ENCODE measurements around the gene CLGN. TPM values are rescaled to one million over a fixed set of nuclear protein-coding genes. Genes with fewer than 3 reads are reported as not detected.
"Not testable (repeated sequence)": the region's sequence is repeated elsewhere in the genome, so short reads cannot be mapped to it uniquely, and the experiment has no call there.

The CLGN gene
- 0.51 and 1.7 TPM in 2 replicates for total RNA-seq (2012; rRNA removed)

GRCh38 chr4:140427106-140427918 is at the start of gene CLGN:
TSS of gene CLGN (minus strand) at chr4:140427648. CDS start at chr4:140413078, 14,570 bp downstream.
- Histone ChIP-seq H3K4me2 (ENCODE audit: low read length) (peak within 1 kb of the TSS; percentile 96), H3K27me3 (ENCODE audit: control insufficient read depth, insufficient read depth, low read length) (peaks cover 14% of the 10 kb centered on the region), H3K4me3 (ENCODE audit: low read length) (peak within 1 kb of the TSS; percentile 86), H3K9ac (ENCODE audit: low read depth, low read length) (peak within 1 kb of the TSS; percentile 44), H3K36me3 (ENCODE audit: insufficient read depth, low read length) (no peaks in the 10 kb centered on the region), H3K4me1 (ENCODE audit: control insufficient read depth, insufficient read depth, low read length) (peaks cover 29% of the 10 kb centered on the region), H3K9me3 (replicated peaks; ENCODE audit: low read length) (no peaks in the 10 kb centered on the region)

- H3K36me3 ChIP-seq (ENCODE audit: insufficient read depth, low read length) = no peaks in the 10 kb centered on the region
- H3K27me3 ChIP-seq (ENCODE audit: control insufficient read depth, insufficient read depth, low read length) = peaks cover 20% of the 10 kb centered on the region
- H3K4me1 ChIP-seq (ENCODE audit: control insufficient read depth, insufficient read depth, low read length) = no peaks in the 10 kb centered on the region
- H3K9me3 ChIP-seq (replicated peaks; ENCODE audit: low read length) = no peaks in the 10 kb centered on the region
- H3K4me2 ChIP-seq (ENCODE audit: low read length) = no peak overlapping the region
- H3K4me3 ChIP-seq (ENCODE audit: low read length) = no peak overlapping the region
- no peak overlapping the region for H3K9ac ChIP-seq (ENCODE audit: low read depth, low read length)
Measured at GRCh38 chr4:140472156-140472555, 44.7 kb upstream of the CLGN start.

- Histone ChIP-seq H3K4me2 (ENCODE audit: low read length) (no peak overlapping the region), H3K9ac (ENCODE audit: low read depth, low read length) (no peak overlapping the region), H3K36me3 (ENCODE audit: insufficient read depth, low read length) (no peaks in the 10 kb centered on the region), H3K27me3 (ENCODE audit: control insufficient read depth, insufficient read depth, low read length) (peaks cover 23% of the 10 kb centered on the region), H3K4me3 (ENCODE audit: low read length) (no peak overlapping the region), H3K9me3 (replicated peaks; ENCODE audit: low read length) (no peaks in the 10 kb centered on the region), H3K4me1 (ENCODE audit: control insufficient read depth, insufficient read depth, low read length) (no peaks in the 10 kb centered on the region)
Measured at GRCh38 chr4:140469791-140470733, 42.6 kb upstream of the CLGN start.

GRCh38 chr4:140466146-140466545 is 38.7 kb upstream of the CLGN start:
- no peaks in the 10 kb centered on the region for H3K36me3 ChIP-seq (ENCODE audit: insufficient read depth, low read length)
- H3K9me3 ChIP-seq (replicated peaks; ENCODE audit: low read length) = no peaks in the 10 kb centered on the region

GRCh38 chr4:140463614-140464013 is 36.2 kb upstream of the CLGN start:
- H3K4me3 ChIP-seq (ENCODE audit: low read length) = no peak overlapping the region
- peaks cover 10% of the 10 kb centered on the region for H3K27me3 ChIP-seq (ENCODE audit: control insufficient read depth, insufficient read depth, low read length)
- no peaks in the 10 kb centered on the region for H3K36me3 ChIP-seq (ENCODE audit: insufficient read depth, low read length)
- H3K4me2 ChIP-seq (ENCODE audit: low read length) = no peak overlapping the region
- H3K4me1 ChIP-seq (ENCODE audit: control insufficient read depth, insufficient read depth, low read length) = no peaks in the 10 kb centered on the region
- H3K9me3 ChIP-seq (replicated peaks; ENCODE audit: low read length) = no peaks in the 10 kb centered on the region
- no peak overlapping the region for H3K9ac ChIP-seq (ENCODE audit: low read depth, low read length)

More at GRCh38 chr4:140466146-140466545, 38.7 kb upstream of the CLGN start:
- Histone ChIP-seq H3K9ac (ENCODE audit: low read depth, low read length) (no peak overlapping the region), H3K4me2 (ENCODE audit: low read length) (no peak overlapping the region), H3K4me1 (ENCODE audit: control insufficient read depth, insufficient read depth, low read length) (no peaks in the 10 kb centered on the region), H3K4me3 (ENCODE audit: low read length) (no peak overlapping the region), H3K27me3 (ENCODE audit: control insufficient read depth, insufficient read depth, low read length) (peaks cover 26% of the 10 kb centered on the region)

- no peaks in the 10 kb centered on the region for H3K4me1 ChIP-seq (ENCODE audit: control insufficient read depth, insufficient read depth, low read length)
- H3K4me3 ChIP-seq (ENCODE audit: low read length) = no peak overlapping the region
- no peak overlapping the region for H3K4me2 ChIP-seq (ENCODE audit: low read length)
Measured at GRCh38 chr4:140463182-140463581, 35.7 kb upstream of the CLGN start.

GRCh38 chr4:140450352-140450751 is 22.9 kb upstream of the CLGN start:
- H3K36me3 ChIP-seq (ENCODE audit: insufficient read depth, low read length) = no peaks in the 10 kb centered on the region
- no peak overlapping the region for H3K4me2 ChIP-seq (ENCODE audit: low read length)
- no peaks in the 10 kb centered on the region for H3K4me1 ChIP-seq (ENCODE audit: control insufficient read depth, insufficient read depth, low read length)
- peaks cover 4% of the 10 kb centered on the region for H3K27me3 ChIP-seq (ENCODE audit: control insufficient read depth, insufficient read depth, low read length)
- no peak overlapping the region for H3K9ac ChIP-seq (ENCODE audit: low read depth, low read length)
- no peak overlapping the region for H3K4me3 ChIP-seq (ENCODE audit: low read length)
- no peaks in the 10 kb centered on the region for H3K9me3 ChIP-seq (replicated peaks; ENCODE audit: low read length)

More at GRCh38 chr4:140463182-140463581, 35.7 kb upstream of the CLGN start:
- Histone ChIP-seq H3K27me3 (ENCODE audit: control insufficient read depth, insufficient read depth, low read length) (peaks cover 7% of the 10 kb centered on the region), H3K9ac (ENCODE audit: low read depth, low read length) (no peak overlapping the region), H3K9me3 (replicated peaks; ENCODE audit: low read length) (no peaks in the 10 kb centered on the region), H3K36me3 (ENCODE audit: insufficient read depth, low read length) (no peaks in the 10 kb centered on the region)

GRCh38 chr4:140448830-140449229 is 21.4 kb upstream of the CLGN start:
- Histone ChIP-seq H3K36me3 (ENCODE audit: insufficient read depth, low read length) (no peaks in the 10 kb centered on the region), H3K27me3 (ENCODE audit: control insufficient read depth, insufficient read depth, low read length) (no peaks in the 10 kb centered on the region), H3K4me1 (ENCODE audit: control insufficient read depth, insufficient read depth, low read length) (no peaks in the 10 kb centered on the region), H3K4me2 (ENCODE audit: low read length) (no peak overlapping the region), H3K4me3 (ENCODE audit: low read length) (no peak overlapping the region), H3K9me3 (replicated peaks; ENCODE audit: low read length) (no peaks in the 10 kb centered on the region), H3K9ac (ENCODE audit: low read depth, low read length) (no peak overlapping the region)

- H3K9ac ChIP-seq (ENCODE audit: low read depth, low read length) = no peak overlapping the region
- no peaks in the 10 kb centered on the region for H3K36me3 ChIP-seq (ENCODE audit: insufficient read depth, low read length)
- H3K9me3 ChIP-seq (replicated peaks; ENCODE audit: low read length) = no peaks in the 10 kb centered on the region
- H3K27me3 ChIP-seq (ENCODE audit: control insufficient read depth, insufficient read depth, low read length) = peaks cover under 1% of the 10 kb centered on the region
- H3K4me3 ChIP-seq (ENCODE audit: low read length) = no peak overlapping the region
- no peak overlapping the region for H3K4me2 ChIP-seq (ENCODE audit: low read length)
- H3K4me1 ChIP-seq (ENCODE audit: control insufficient read depth, insufficient read depth, low read length) = no peaks in the 10 kb centered on the region
Measured at GRCh38 chr4:140448162-140448561, 20.7 kb upstream of the CLGN start.

GRCh38 chr4:140444347-140444746 is 16.9 kb upstream of the CLGN start:
- H3K36me3 ChIP-seq (ENCODE audit: insufficient read depth, low read length); H3K9ac ChIP-seq (ENCODE audit: low read depth, low read length); H3K4me3 ChIP-seq (ENCODE audit: low read length); H3K4me2 ChIP-seq (ENCODE audit: low read length); H3K4me1 ChIP-seq (ENCODE audit: control insufficient read depth, insufficient read depth, low read length); H3K9me3 ChIP-seq (replicated peaks; ENCODE audit: low read length); H3K27me3 ChIP-seq (ENCODE audit: control insufficient read depth, insufficient read depth, low read length): not testable (repeated sequence)

- peaks cover 19% of the 10 kb centered on the region for H3K27me3 ChIP-seq (ENCODE audit: control insufficient read depth, insufficient read depth, low read length)
- no peak overlapping the region for H3K4me2 ChIP-seq (ENCODE audit: low read length)
- no peak overlapping the region for H3K4me3 ChIP-seq (ENCODE audit: low read length)
- H3K9ac ChIP-seq (ENCODE audit: low read depth, low read length) = no peak overlapping the region
- H3K36me3 ChIP-seq (ENCODE audit: insufficient read depth, low read length) = no peaks in the 10 kb centered on the region
- no peaks in the 10 kb centered on the region for H3K4me1 ChIP-seq (ENCODE audit: control insufficient read depth, insufficient read depth, low read length)
- H3K9me3 ChIP-seq (replicated peaks; ENCODE audit: low read length) = no peaks in the 10 kb centered on the region
Measured at GRCh38 chr4:140439644-140440142, 12.2 kb upstream of the CLGN start.

Measured in skeletal muscle satellite cell (primary cell).